Tibial nerve (tissue), 4 donors: ENCODE data around the gene CRYL1. TPM values are rescaled to one million over a fixed set of nuclear protein-coding genes. Genes with fewer than 3 reads are reported as not detected.

Experiments used
- DNase-seq, 2 donors: peaks; one replicate each; pipeline ENCODE4 v3.0.0-alpha.2; 2019; ENCODE audit warnings: low spot score in 2 of 2
- H3K27ac ChIP-seq, 4 donors: fragments of 200-600 bp; sonication (generic) in 3 of 4; one replicate each; pipeline ENCODE4 v1.5.1; 2017 to 2019; ENCODE audit warnings: mild to moderate bottlenecking in 1 of 4
- H3K27me3 ChIP-seq, 2 donors: fragments of 200-600 bp; sonication (generic) in 1 of 2; one replicate each; pipeline versions ENCODE4 v1.5.1 to v1.6.0; 2017 to 2019
- H3K36me3 ChIP-seq, 3 donors: fragments of 200-600 bp; sonication (generic); one replicate each; pipeline ENCODE4 v1.5.1; 2018 to 2019
- H3K4me1 ChIP-seq, 4 donors: fragments of 200-600 bp; sonication (generic) in 3 of 4; one replicate each; pipeline ENCODE4 v1.5.1; 2017 to 2019
- H3K4me3 ChIP-seq, 4 donors: fragments of 200-600 bp; sonication (generic) in 3 of 4; one replicate each; pipeline ENCODE4 v1.5.1; 2017 to 2019; ENCODE audit warnings: mild to moderate bottlenecking in 1 of 4, moderate library complexity in 1 of 4
- H3K9me3 ChIP-seq, 4 donors: fragments of 200-600 bp; sonication (generic) in 3 of 4; one replicate each; pipeline ENCODE4 v1.5.1; 2017 to 2019
- CTCF ChIP-seq, 5 experiments: fragments of 200-600 bp in 3 of 5; fragments of 450-650 bp in 2 of 5; sonication (generic) in 3 of 5; IDR thresholded peaks; one replicate each; pipeline ENCODE4 v1.5.1; 2016 to 2019; ENCODE audit warnings: antibody characterized with exemption in 5 of 5, mild to moderate bottlenecking in 3 of 5, moderate library complexity in 2 of 5
- EP300 ChIP-seq, 2 donors: sonication (generic); formaldehyde crosslinking; IDR thresholded peaks; one replicate each; pipeline ENCODE4 v1.6.1; 2017; ENCODE audit warnings: antibody characterized with exemption in 2 of 2, mild to moderate bottlenecking in 1 of 2
- POLR2A ChIP-seq, 2 donors: fragments of 450-650 bp; IDR thresholded peaks; one replicate each; pipeline ENCODE4 v1.6.1; 2017; ENCODE audit warnings: antibody characterized with exemption in 2 of 2, mild to moderate bottlenecking in 2 of 2, moderate library complexity in 2 of 2
- WGBS, 2 donors: methylation state at CpG; one replicate each; pipeline ENCODE4 v1.1.5; 2018; 5-methylcytosine and 5-hydroxymethylcytosine counted together
- total RNA-seq, 4 donors: library from RNA; depleted of rRNA; stranded (reverse); fragments of >200 nt; gene quantifications; one replicate each; pipeline ENCODE4 v1.1.0, GENCODE V29; 2016

CRYL1 gene
- total RNA-seq, 4 donors from 2014 or later: 33.9 to 60.5 (median 49.5) TPM

GRCh38 chr13:20561741-20562140 lies 36.1 kb upstream of the CRYL1 start:
- Histone ChIP-seq H3K36me3 (no peaks in the 10 kb centered on the region), H3K27me3 (no peaks in the 10 kb centered on the region), H3K4me3 (no peak overlapping the region), H3K4me1 (peaks cover 0 to 6% (median 2%) of the 10 kb centered on the region in 4 donors), H3K27ac (peak overlapping the region in 1 of 4 donors; percentile 28), H3K9me3 (peaks cover 0 to 14% (median 0%) of the 10 kb centered on the region in 4 donors)
- no peak for TF ChIP-seq EP300 (IDR thresholded peaks at IDR 0.05)
- WGBS, 2 donors: 43 to 44% methylated on average over 5 of the region's 5 CpGs
- no peak for DNase-seq

GRCh38 chr13:20559659-20560356 lies 34.2 kb upstream of the CRYL1 start:
- H3K9me3 ChIP-seq: peaks cover 0 to 4% (median 0%) of the 10 kb centered on the region in 4 donors
- H3K4me3 ChIP-seq: no peak overlapping the region
- no peaks in the 10 kb centered on the region for H3K27me3 ChIP-seq
- peaks cover 0 to 4% (median 0%) of the 10 kb centered on the region in 4 donors for H3K4me1 ChIP-seq
- TF ChIP-seq POLR2A (IDR thresholded peaks at IDR 0.05) (no peak), CTCF (IDR thresholded peaks at IDR 0.05) (no peak), EP300 (IDR thresholded peaks at IDR 0.05) (no peak)
- no peak for DNase-seq
- peak overlapping the region in 1 of 4 donors; percentile 24 for H3K27ac ChIP-seq
- 75 to 77% methylated on average over 6 of the region's 6 CpGs for WGBS, 2 donors
- no peaks in the 10 kb centered on the region for H3K36me3 ChIP-seq

- TF ChIP-seq POLR2A (IDR thresholded peaks at IDR 0.05) (no peak), CTCF (IDR thresholded peaks at IDR 0.05) (no peak), EP300 (IDR thresholded peaks at IDR 0.05) (no peak)
- no peaks in the 10 kb centered on the region for H3K36me3 ChIP-seq
- H3K4me3 ChIP-seq: no peak overlapping the region
- no peak for DNase-seq
- no peaks in the 10 kb centered on the region for H3K9me3 ChIP-seq
- H3K27ac ChIP-seq: peak overlapping the region in 1 of 4 donors; percentile 17
- H3K4me1 ChIP-seq: peaks cover 0 to 4% (median 0%) of the 10 kb centered on the region in 4 donors
- no peaks in the 10 kb centered on the region for H3K27me3 ChIP-seq
- 72 to 93% methylated on average over 3 of the region's 3 CpGs for WGBS, 2 donors
Observed at GRCh38 chr13:20558982-20559381, 33.3 kb upstream of the CRYL1 start.

GRCh38 chr13:20553311-20553710 lies 27.7 kb upstream of the CRYL1 start:
- Histone ChIP-seq H3K4me3 (no peak overlapping the region), H3K36me3 (no peaks in the 10 kb centered on the region), H3K9me3 (no peaks in the 10 kb centered on the region), H3K27ac (peak overlapping the region in 3 of 4 donors; percentile 45 to 88 (median 66)), H3K4me1 (peaks cover 0 to 29% (median 4%) of the 10 kb centered on the region in 4 donors), H3K27me3 (no peaks in the 10 kb centered on the region)
- TF ChIP-seq CTCF (IDR thresholded peaks at IDR 0.05) (no peak), POLR2A (IDR thresholded peaks at IDR 0.05) (no peak), EP300 (IDR thresholded peaks at IDR 0.05) (peak; percentile 22 to 46)
- no peak for DNase-seq
- 18% methylated on average over 3 of the region's 3 CpGs for WGBS, 2 donors

GRCh38 chr13:20550799-20551198 lies 25.1 kb upstream of the CRYL1 start:
- no peak for DNase-seq
- H3K27ac ChIP-seq: no peak overlapping the region
- peaks cover 0 to 29% (median 4%) of the 10 kb centered on the region in 4 donors for H3K4me1 ChIP-seq
- H3K4me3 ChIP-seq: no peak overlapping the region
- no peaks in the 10 kb centered on the region for H3K36me3 ChIP-seq
- H3K9me3 ChIP-seq: no peaks in the 10 kb centered on the region
- TF ChIP-seq EP300 (IDR thresholded peaks at IDR 0.05) (no peak), POLR2A (IDR thresholded peaks at IDR 0.05) (no peak), CTCF (IDR thresholded peaks at IDR 0.05) (no peak)
- no peaks in the 10 kb centered on the region for H3K27me3 ChIP-seq
- WGBS, 2 donors: 23 to 27% methylated on average over 5 of the region's 5 CpGs
